ENCODE results near the gene PSMC3.

- TF ChIP-seq CTCF (IDR thresholded peaks at IDR 0.05; ENCODE audit: low read length) (no peak), EZH2 (IDR thresholded peaks at IDR 0.05; ENCODE audit: borderline replicate concordance, low read length) (no peak)
Observed at GRCh38 chr11:47453365-47453764, 27.1 kb upstream of the PSMC3 start.
